ENCODE data around the gene NR4A1.

Gene NR4A1

GRCh38 chr12:52059582-52060497 lies 8.6 kb downstream of the NR4A1 start:
- DNase-seq, result no peak

DNA sequence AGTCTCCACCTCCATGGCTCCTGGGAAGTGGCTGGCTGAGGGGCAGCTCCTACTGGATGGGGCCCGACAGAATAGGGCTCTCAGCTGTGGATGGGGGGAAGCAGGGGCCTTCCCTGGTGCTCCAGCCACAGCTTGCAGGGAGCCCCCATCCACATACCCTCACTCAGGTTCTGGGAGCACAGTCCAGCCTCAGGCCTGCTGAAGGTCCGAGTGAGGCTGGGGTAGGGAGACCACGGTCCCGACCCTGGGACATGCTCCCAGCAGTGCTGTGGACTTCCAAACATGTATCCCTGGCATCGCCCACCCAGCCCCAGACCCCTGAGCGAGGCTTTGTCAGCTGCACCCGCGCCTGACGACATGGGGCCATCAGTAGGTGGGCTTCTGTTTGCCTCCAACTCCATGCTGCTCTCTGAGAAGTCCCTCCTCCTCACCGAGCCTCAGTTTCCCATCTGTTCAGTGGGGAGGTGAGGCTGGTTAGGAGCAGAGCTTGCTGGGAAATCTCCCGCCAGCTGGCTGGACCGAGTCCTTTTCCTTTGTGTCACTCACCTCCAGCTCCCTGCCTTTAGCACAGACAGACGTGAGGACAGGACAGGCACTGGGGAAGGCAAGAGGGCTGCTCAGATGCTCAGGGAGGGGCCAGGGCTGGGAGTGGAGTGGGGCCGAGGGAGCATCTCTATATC lies 9.4 kb downstream of the NR4A1 start:
- DNase-seq, result no peak

GRCh38 chr12:52061470-52062166 lies 10.4 kb downstream of the NR4A1 start:
- no peak for DNase-seq

- DNase-seq, result no peak
Observed at GRCh38 chr12:52062167-52063081, 11.2 kb downstream of the NR4A1 start.

DNA sequence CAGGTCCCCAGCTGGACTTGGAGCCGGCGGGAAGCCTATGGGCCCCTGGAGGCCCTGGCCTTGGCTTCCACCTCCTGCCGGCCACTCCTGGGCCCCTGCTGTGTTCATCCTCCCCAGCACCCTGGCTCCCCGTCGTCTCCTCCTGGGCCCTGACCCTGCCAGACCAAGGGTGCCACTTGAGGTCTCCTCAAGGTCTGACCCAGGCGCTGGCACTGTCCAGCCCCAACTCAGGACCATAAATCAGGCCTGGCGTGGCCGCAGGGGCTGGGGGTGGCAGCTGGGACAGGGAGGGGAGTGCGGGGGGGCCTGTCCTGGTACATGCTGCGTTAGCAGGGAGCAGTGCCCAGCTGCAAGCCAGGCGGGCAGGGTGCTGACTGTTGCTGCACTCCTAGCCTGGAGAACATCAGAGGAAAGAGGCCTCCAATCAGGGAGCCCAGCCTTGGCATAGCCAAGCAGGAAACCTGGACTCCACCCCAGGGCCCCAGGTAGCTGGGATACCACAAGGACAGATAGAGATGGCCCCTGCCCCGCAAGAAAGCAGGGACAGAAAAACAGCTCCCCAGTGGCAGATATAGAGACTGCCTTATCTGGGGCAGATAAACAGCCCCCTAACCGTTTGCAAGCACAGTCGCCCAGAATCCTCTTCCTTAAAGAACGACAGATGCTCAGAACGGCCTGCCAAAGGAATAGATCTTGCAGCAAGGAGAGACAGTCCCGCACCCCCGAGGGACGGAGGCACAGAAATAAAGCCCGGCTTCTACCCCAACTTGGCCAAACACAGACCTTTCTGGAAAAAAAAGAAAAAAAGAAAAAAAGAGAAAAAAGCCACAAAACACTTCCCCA lies 12.1 kb downstream of the NR4A1 start:
- DNase-seq, result no peak

GRCh38 chr12:52063981-52064649 lies 12.9 kb downstream of the NR4A1 start:
- DNase-seq, result no peak

DNA sequence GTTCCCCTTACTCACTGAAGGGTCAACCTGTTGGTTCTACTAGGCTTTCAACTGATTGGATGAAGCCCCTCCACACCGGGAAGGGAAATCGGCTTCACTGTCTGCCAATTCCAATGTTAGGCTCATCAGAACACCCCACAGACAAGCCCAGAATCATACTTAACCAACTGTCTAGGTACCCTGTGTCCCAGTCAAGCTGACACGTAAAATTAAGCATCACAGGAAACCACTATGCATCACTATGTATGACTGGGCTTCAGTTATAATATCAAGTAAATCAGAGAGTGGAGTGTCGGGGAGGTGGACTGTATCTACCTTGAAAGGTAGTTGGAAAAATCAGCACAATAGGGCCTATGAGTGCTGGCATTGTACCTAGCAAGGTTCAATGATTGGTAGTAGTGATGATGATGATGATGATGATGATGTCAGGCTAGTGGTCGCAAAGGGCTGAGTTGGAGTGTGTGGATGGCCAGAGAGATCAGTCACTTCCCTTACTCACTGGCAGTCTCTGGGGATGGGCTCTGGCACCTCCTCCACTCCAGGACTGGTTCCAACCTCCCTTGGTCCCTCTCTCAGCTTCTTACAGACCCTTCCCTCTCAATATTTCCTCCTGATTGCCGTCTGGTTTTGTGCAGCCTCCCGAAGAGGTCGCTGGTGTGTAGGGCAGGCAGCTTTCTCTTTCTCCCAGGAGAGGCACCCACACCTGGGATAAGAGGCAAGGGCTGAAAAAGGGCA lies 15.3 kb downstream of the NR4A1 start:
- DNase-seq, result no peak

GRCh38 chr12:52067081-52067374 lies 15.8 kb downstream of the NR4A1 start:
- DNase-seq, result no peak

GRCh38 chr12:52069327-52070184 lies 18.3 kb downstream of the NR4A1 start, which contains the start of gene ATG101:
Gene ATG101, plus strand, starts transcription at chr12:52069978. Its CDS starts 3,673 bp downstream, at chr12:52073651.
- DNase-seq, result peak; percentile 91 to 94

DNA sequence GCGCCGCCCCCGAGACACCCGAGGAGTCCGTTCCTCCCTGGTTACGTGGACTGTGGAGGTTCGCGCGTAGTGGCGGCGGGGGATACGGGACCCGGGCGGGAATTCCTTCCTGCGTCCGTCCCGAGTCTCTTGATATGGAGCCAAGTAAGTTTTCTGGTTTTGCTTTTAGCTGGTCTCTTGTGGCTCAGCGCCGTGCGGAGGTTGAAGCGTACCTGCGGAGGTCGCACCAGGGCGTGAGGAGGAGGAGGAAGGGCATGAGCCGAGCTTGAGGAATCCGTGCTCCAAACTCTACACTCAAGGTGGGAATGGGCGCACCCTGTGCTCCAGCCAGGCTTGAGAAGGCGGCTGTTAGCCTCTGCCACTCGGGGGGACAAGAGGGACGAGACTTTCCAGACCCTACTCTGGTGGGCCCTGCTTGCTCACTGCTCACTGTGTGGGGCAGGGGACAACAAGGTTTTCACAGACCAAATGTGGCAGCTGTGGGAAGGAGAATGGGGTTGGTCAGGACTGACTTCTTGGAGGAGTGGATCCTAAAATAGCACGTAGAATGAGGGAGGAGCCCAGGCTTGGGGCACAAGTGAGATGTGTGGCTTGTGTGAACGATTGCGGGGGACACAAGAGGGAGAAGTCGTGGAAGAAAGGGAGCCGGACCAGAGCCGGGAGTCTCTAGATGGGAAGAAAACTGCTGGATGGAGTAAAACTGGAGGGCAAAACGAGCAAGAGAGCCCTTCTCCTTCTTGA lies 19.1 kb downstream of the NR4A1 start:
- no peak for DNase-seq

- no peak for DNase-seq
Observed at GRCh38 chr12:52073531-52074381, 22.5 kb downstream of the NR4A1 start.

DNA sequence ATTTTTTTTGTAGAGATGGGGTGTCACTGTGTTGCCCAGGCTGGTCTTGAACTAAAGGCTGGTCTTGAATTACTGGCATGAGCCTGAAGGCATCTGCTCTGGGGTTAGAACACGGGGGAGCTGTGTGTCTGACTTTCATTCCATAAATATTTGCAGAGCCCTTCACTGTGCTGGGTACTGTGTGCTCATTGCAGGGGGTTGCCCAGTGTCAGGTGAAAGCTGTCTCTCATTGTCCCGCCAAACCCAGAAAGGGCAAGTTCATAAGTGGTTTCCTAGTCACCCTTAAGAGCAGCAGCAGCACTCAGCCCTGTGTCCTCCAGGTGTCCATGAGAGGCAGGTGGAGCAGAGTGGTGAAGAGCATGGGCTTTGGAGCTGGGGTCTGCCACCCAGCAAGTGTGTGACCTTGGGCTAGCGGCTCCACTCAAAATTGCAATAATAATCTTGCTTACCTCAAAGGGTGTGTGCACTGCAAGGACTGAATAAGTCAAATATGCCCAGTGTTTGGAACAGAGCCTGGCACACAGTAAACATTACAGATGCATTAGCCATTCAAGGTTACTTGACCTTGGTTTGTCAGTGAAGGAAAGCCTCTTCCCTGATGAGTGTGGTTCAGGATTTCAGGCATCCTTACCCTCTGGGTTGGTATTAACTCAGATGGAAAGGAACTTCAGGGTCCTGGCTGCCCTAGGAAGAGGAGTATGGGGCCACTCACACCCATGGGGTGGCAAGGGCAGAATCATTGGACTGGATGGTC lies 23.9 kb downstream of the NR4A1 start:
- no peak for DNase-seq

DNA sequence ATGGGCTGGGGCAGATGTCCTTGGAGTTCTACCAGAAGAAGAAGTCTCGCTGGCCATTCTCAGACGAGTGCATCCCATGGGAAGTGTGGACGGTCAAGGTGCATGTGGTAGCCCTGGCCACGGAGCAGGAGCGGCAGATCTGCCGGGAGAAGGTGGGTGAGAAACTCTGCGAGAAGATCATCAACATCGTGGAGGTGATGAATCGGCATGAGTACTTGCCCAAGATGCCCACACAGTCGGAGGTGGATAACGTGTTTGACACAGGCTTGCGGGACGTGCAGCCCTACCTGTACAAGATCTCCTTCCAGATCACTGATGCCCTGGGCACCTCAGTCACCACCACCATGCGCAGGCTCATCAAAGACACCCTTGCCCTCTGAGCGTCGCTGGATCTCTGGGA lies 25.6 kb downstream of the NR4A1 start:
- no peak for DNase-seq

DNA sequence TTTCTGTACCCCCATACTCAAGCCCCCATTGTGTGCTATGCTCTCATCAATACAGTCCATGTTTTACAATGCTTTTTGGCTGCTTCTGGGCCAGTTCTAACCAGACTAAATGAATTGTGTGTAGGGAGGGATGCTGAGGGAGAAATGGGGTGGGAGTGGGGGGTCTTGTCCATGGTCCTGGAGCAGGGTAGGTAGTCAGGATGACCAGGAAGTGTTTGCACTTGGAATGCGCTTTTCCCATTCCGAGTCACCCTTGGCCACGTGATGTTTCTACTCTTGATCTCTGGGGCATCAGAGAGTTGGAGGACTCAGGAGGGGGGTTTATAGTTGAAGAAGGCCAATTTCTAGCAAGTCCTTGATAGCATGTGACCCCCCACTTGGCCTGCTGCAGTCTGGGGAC lies 27.0 kb downstream of the NR4A1 start:
- DNase-seq, result no peak

GRCh38 chr12:52079576-52080402 lies 28.5 kb downstream of the NR4A1 start, which contains the start of gene SMIM41:
Gene SMIM41, plus strand, starts transcription at chr12:52079704. Its CDS starts 76 bp downstream, at chr12:52079780.
- DNase-seq, result no peak

Measured in inflammatory macrophage treated with lipopolysaccharide for 1 hour (primary cell).